Pancreas (tissue), 10 donors: ENCODE results near the gene IKBKG. TPM values are rescaled to one million over a fixed set of nuclear protein-coding genes. Genes with fewer than 3 reads are reported as not detected.

Experiments
- ATAC-seq, 4 donors: fragments of 200-7000 bp; cut with Tn5 transposase; one replicate each; pipeline versions ENCODE4 v1.8.0 to v1.9.1; 2020; ENCODE audit warnings: mild to moderate bottlenecking in 4 of 4, moderate library complexity in 4 of 4
- DNase-seq, 6 donors: peaks; one replicate each; pipeline ENCODE4 v3.0.0-alpha.2; 2020
- FAIRE-seq: peaks from 2 replicates; lab custom pipeline; 2012; peaks lifted over from hg19 to GRCh38; lab: Jason Lieb, UNC
- H3K27ac ChIP-seq, 4 donors: fragments of 200-600 bp; sonication (generic); 1 replicate in 3 of 4; 2 replicates in 1 of 4; pipeline versions ENCODE4 v1.5.0 to v1.8.0; 2020
- H3K27me3 ChIP-seq, 4 donors: fragments of 200-600 bp; one replicate each; pipeline ENCODE4 v1.8.0; 2021
- H3K36me3 ChIP-seq, 3 donors: fragments of 200-600 bp; sonication (generic) in 1 of 3; one replicate each; pipeline versions ENCODE4 v1.5.0 to v1.8.0; 2020 to 2021
- H3K4me1 ChIP-seq, 3 donors: fragments of 200-600 bp; one replicate each; pipeline ENCODE4 v1.8.0; 2021
- H3K4me3 ChIP-seq, 4 donors: fragments of 200-600 bp; sonication (generic) in 2 of 4; one replicate each; pipeline versions ENCODE4 v1.5.0 to v1.8.0; 2020 to 2021
- H3K9me3 ChIP-seq, 4 donors: fragments of 200-600 bp; one replicate each; pipeline ENCODE4 v1.8.0; 2021
- CTCF ChIP-seq, 4 donors: fragments of 200-600 bp; sonication (generic) in 3 of 4; IDR thresholded peaks; one replicate each; pipeline versions ENCODE4 v1.5.0 to v1.8.0; 2021; ENCODE audit warnings: antibody characterized with exemption in 4 of 4
- WGBS, 2 donors: extraction: QIAGEN DNeasy Blood & Tissue Kit; methylation state at CpG; one replicate each; pipeline ENCODE4 v1.1.7; 2013; 5-methylcytosine and 5-hydroxymethylcytosine counted together
- intact Hi-C, 3 donors: fragments of 100-400 bp; cut with DNase I; formaldehyde crosslinking; loops; one replicate each; pipeline versions ENCODE4 v1.11.1 to v1.14.2; 2022
- polyA plus RNA-seq, 2 donors: library from polyadenylated mRNA; stranded (reverse); fragments of 200-250 nt; gene quantifications; one replicate each; pipeline ENCODE4 v1.2.3, GENCODE V29; 2013
- total RNA-seq, 6 donors: library from RNA; stranded (reverse); fragmentation: NEBNext Ultra II Directional in 4 of 6; extraction: Animal tissue kit (Norgen Biotek cat#: 25700) in 4 of 6; gene quantifications; one replicate each; pipeline versions ENCODE4 v1.2.1 to v1.2.4, GENCODE V29; 2021 to 2023
- donor health status: healthy with polysubstance abuse.
- donor health status: DM: no; HTN: no; CAD: no; lungs with moderate emphysema.
- donor health status: DM: no; HTN: no; CAD: no.
- donor health status: control.
- donor health status: control.
- donor health status: Bipolar disorder and iron deficiency.
- donor health status: DM: yes; HTN: yes; CAD: no.
- donor health status: DM: no; HTN: no; CAD: no.
- donor health status: DM: no; HTN: no; CAD: no.
- donor health status: DM: yes; HTN: yes; CAD: no.

Gene IKBKG
- total and polyA plus RNA-seq, 8 donors, result 6.3 to 29.7 (median 10.2) TPM

GRCh38 chrX:154598656-154599055, 51.2 kb downstream of the IKBKG start:
- no peak for TF ChIP-seq CTCF (IDR thresholded peaks at IDR 0.05)
- no peak for DNase-seq
- no peaks in the 10 kb centered on the region for H3K9me3 ChIP-seq
- no peak for ATAC-seq
- H3K27ac ChIP-seq, result no peak overlapping the region
- WGBS, 2 donors, result 79 to 81% methylated on average over 8 of the region's 8 CpGs
- no peak for FAIRE-seq
- no peaks in the 10 kb centered on the region for H3K4me1 ChIP-seq
- no peaks in the 10 kb centered on the region for H3K36me3 ChIP-seq
- no peak overlapping the region for H3K4me3 ChIP-seq
- intact Hi-C loops, result no loop called here
- H3K27me3 ChIP-seq, result peaks cover 0 to 4% (median 0%) of the 10 kb centered on the region in 4 donors

GRCh38 chrX:154599531-154599930, 52.1 kb downstream of the IKBKG start:
- Histone ChIP-seq H3K4me1 (no peaks in the 10 kb centered on the region), H3K4me3 (no peak overlapping the region), H3K27me3 (peaks cover 0 to 4% (median 0%) of the 10 kb centered on the region in 4 donors), H3K9me3 (no peaks in the 10 kb centered on the region), H3K36me3 (no peaks in the 10 kb centered on the region), H3K27ac (no peak overlapping the region)
- ATAC-seq (no peak), DNase-seq (peak in 1 of 6 donors; percentile 36), FAIRE-seq (no peak)
- intact Hi-C loops, result no loop called here
- 87 to 90% methylated on average over 14 of the region's 14 CpGs for WGBS, 2 donors
- no peak for TF ChIP-seq CTCF (IDR thresholded peaks at IDR 0.05)

GRCh38 chrX:154600759-154601374, 53.4 kb downstream of the IKBKG start:
- ATAC-seq (no peak), DNase-seq (peak in 1 of 6 donors; percentile 21), FAIRE-seq (no peak)
- WGBS, 2 donors, result 74% methylated on average over 15 of the region's 15 CpGs
- Histone ChIP-seq H3K9me3 (no peaks in the 10 kb centered on the region), H3K27ac (no peak overlapping the region), H3K36me3 (no peaks in the 10 kb centered on the region), H3K4me1 (no peaks in the 10 kb centered on the region), H3K27me3 (no peaks in the 10 kb centered on the region), H3K4me3 (no peak overlapping the region)
- TF ChIP-seq CTCF (IDR thresholded peaks at IDR 0.05), result no peak
- intact Hi-C loops, result no loop called here

GRCh38 chrX:154602226-154602625, 54.8 kb downstream of the IKBKG start:
- TF ChIP-seq CTCF (IDR thresholded peaks at IDR 0.05), result no peak

GRCh38 chrX:154602766-154603437, 55.5 kb downstream of the IKBKG start:
- intact Hi-C loops, result no loop called here
- WGBS, 2 donors, result 77 to 79% methylated on average over 18 of the region's 18 CpGs
- no peak for FAIRE-seq
- no peak for TF ChIP-seq CTCF (IDR thresholded peaks at IDR 0.05)
- DNase-seq, result no peak
- Histone ChIP-seq H3K27me3 (no peaks in the 10 kb centered on the region), H3K36me3 (no peaks in the 10 kb centered on the region), H3K4me1 (no peaks in the 10 kb centered on the region), H3K9me3 (no peaks in the 10 kb centered on the region), H3K4me3 (no peak overlapping the region), H3K27ac (no peak overlapping the region)
- ATAC-seq, result no peak

More at GRCh38 chrX:154602226-154602625, 54.8 kb downstream of the IKBKG start:
- Histone ChIP-seq H3K4me3 (no peak overlapping the region), H3K27ac (no peak overlapping the region), H3K9me3 (no peaks in the 10 kb centered on the region), H3K4me1 (no peaks in the 10 kb centered on the region), H3K27me3 (no peaks in the 10 kb centered on the region), H3K36me3 (no peaks in the 10 kb centered on the region)
- intact Hi-C loops, result no loop called here
- 59 to 64% methylated on average over 13 of the region's 13 CpGs for WGBS, 2 donors
- ATAC-seq, result no peak
- peak in 1 of 6 donors; percentile 35 for DNase-seq
- FAIRE-seq, result no peak
